ENCODE data around the gene SEC24D. TPM values are rescaled to one million over a fixed set of nuclear protein-coding genes. Genes with fewer than 3 reads are reported as not detected.

The SEC24D gene
- total RNA-seq, 1 experiment from 2014 or later, result 32.0 TPM

DNA sequence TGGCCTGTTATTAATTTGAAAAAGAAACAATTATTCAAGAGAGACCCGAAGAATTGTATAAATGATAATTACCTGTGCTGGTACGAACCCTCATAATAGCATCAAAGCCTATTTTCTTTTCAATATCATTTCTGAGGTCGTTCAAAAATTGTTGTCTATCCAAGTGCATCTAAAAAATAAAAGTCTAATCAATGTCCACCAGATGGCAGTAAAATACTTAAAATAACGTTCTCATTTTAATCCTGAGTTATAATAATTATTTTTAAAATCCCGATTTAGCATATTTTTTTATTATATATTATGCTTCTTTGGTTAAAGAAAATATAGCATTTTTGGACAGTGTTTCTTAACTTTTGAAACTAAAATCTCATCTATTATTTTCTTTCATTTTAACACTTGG, 95.1 kb downstream of the SEC24D start:
- Mint-ChIP-seq H3K4me3 (ENCODE audit: unreplicated experiment) (no peak overlapping the region), H3K27ac (ENCODE audit: unreplicated experiment) (no peak overlapping the region), H3K36me3 (ENCODE audit: insufficient read depth, unreplicated experiment) (peaks cover 51% of the 10 kb centered on the region), H3K9me3 (ENCODE audit: unreplicated experiment) (no peaks in the 10 kb centered on the region), H3K27me3 (ENCODE audit: insufficient read depth, unreplicated experiment) (no peaks in the 10 kb centered on the region), H3K4me1 (ENCODE audit: low read depth, unreplicated experiment) (no peaks in the 10 kb centered on the region)
- intact Hi-C loops (cut with micrococcal nuclease; ENCODE audit: unreplicated experiment), result loop anchor here (1.0 kb wide), 2 partner anchors 149 to 228 kb away; no protein-coding TSS in a partner anchor
- TF ChIP-seq, protein P1, sequence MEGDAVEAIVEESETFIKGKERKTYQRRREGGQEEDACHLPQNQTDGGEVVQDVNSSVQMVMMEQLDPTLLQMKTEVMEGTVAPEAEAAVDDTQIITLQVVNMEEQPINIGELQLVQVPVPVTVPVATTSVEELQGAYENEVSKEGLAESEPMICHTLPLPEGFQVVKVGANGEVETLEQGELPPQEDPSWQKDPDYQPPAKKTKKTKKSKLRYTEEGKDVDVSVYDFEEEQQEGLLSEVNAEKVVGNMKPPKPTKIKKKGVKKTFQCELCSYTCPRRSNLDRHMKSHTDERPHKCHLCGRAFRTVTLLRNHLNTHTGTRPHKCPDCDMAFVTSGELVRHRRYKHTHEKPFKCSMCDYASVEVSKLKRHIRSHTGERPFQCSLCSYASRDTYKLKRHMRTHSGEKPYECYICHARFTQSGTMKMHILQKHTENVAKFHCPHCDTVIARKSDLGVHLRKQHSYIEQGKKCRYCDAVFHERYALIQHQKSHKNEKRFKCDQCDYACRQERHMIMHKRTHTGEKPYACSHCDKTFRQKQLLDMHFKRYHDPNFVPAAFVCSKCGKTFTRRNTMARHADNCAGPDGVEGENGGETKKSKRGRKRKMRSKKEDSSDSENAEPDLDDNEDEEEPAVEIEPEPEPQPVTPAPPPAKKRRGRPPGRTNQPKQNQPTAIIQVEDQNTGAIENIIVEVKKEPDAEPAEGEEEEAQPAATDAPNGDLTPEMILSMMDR (IDR thresholded peaks at IDR 0.05; ENCODE audit: insufficient read depth in 1 of 2, low read depth in 1 of 2, low read length in 1 of 2, severe bottlenecking in 1 of 2, unreplicated experiment in 1 of 2), result peak in 1 of 2 experiments; percentile 34
- ChIA-PET POLR2A (no interaction called here), CTCF (interaction anchor here (1.0 kb wide), 1 partner anchor 221 kb away, joined by 3 read pairs; no protein-coding TSS in a partner anchor)
- no peaks in the 10 kb centered on the region for H3K36me3 ChIP-seq (ENCODE audit: control insufficient read depth, insufficient read depth, low read length)
- no TSS peak for BruUV-seq (replicated peaks)
- no peaks in the 10 kb centered on the region for H3K9me3 ChIP-seq
- no peaks in the 10 kb centered on the region for H3K27me3 ChIP-seq (replicated peaks; ENCODE audit: control insufficient read depth, insufficient read depth, low read length)
- H3K4me3 ChIP-seq (ENCODE audit: low read depth, low read length), result no peak overlapping the region
- DNase-seq, result no peak
- no peaks in the 10 kb centered on the region for H3K4me1 ChIP-seq

GRCh38 chr4:118739022-118739713, 96.8 kb downstream of the SEC24D start:
- Mint-ChIP-seq H3K36me3 (ENCODE audit: insufficient read depth, unreplicated experiment) (peaks cover 50% of the 10 kb centered on the region), H3K4me3 (ENCODE audit: unreplicated experiment) (no peak overlapping the region), H3K4me1 (ENCODE audit: low read depth, unreplicated experiment) (no peaks in the 10 kb centered on the region), H3K27me3 (ENCODE audit: insufficient read depth, unreplicated experiment) (no peaks in the 10 kb centered on the region), H3K9me3 (ENCODE audit: unreplicated experiment) (no peaks in the 10 kb centered on the region), H3K27ac (ENCODE audit: unreplicated experiment) (no peak overlapping the region)
- Histone ChIP-seq H3K9me3 (no peaks in the 10 kb centered on the region), H3K4me3 (ENCODE audit: low read depth, low read length) (no peak overlapping the region), H3K4me1 (no peaks in the 10 kb centered on the region), H3K27me3 (replicated peaks; ENCODE audit: control insufficient read depth, insufficient read depth, low read length) (no peaks in the 10 kb centered on the region), H3K36me3 (ENCODE audit: control insufficient read depth, insufficient read depth, low read length) (no peaks in the 10 kb centered on the region)
- TF ChIP-seq, protein P1 (IDR thresholded peaks at IDR 0.05; ENCODE audit: insufficient read depth in 1 of 2, low read depth in 1 of 2, low read length in 1 of 2, severe bottlenecking in 1 of 2, unreplicated experiment in 1 of 2), result no peak
- intact Hi-C loops (cut with micrococcal nuclease; ENCODE audit: unreplicated experiment), result no loop called here
- POLR2A ChIA-PET, result no interaction called here
- CTCF ChIA-PET, result interaction anchor here (0.8 kb wide), 1 partner anchor 1284 kb away, joined by 3 read pairs; no protein-coding TSS in a partner anchor
- DNase-seq, result no peak
- BruUV-seq (replicated peaks), result no TSS peak

- no peaks in the 10 kb centered on the region for H3K27me3 ChIP-seq (replicated peaks; ENCODE audit: control insufficient read depth, insufficient read depth, low read length)
- POLR2A ChIA-PET, result no interaction called here
- CTCF ChIA-PET, result no interaction called here
- Mint-ChIP-seq H3K27ac (ENCODE audit: unreplicated experiment) (no peak overlapping the region), H3K9me3 (ENCODE audit: unreplicated experiment) (no peaks in the 10 kb centered on the region), H3K36me3 (ENCODE audit: insufficient read depth, unreplicated experiment) (peaks cover 47% of the 10 kb centered on the region), H3K4me1 (ENCODE audit: low read depth, unreplicated experiment) (no peaks in the 10 kb centered on the region), H3K4me3 (ENCODE audit: unreplicated experiment) (no peak overlapping the region), H3K27me3 (ENCODE audit: insufficient read depth, unreplicated experiment) (no peaks in the 10 kb centered on the region)
- no peak for DNase-seq
- no peaks in the 10 kb centered on the region for H3K4me1 ChIP-seq
- H3K4me3 ChIP-seq (ENCODE audit: low read depth, low read length), result no peak overlapping the region
- BruUV-seq (replicated peaks), result no TSS peak
- intact Hi-C loops (cut with micrococcal nuclease; ENCODE audit: unreplicated experiment), result no loop called here
- no peaks in the 10 kb centered on the region for H3K9me3 ChIP-seq
- H3K36me3 ChIP-seq (ENCODE audit: control insufficient read depth, insufficient read depth, low read length), result no peaks in the 10 kb centered on the region
- TF ChIP-seq, protein P1 (IDR thresholded peaks at IDR 0.05; ENCODE audit: insufficient read depth in 1 of 2, low read depth in 1 of 2, low read length in 1 of 2, severe bottlenecking in 1 of 2, unreplicated experiment in 1 of 2), result no peak
Measured at GRCh38 chr4:118738090-118738489, 97.8 kb downstream of the SEC24D start.
